Lower leg skin (tissue), 3 donors: ENCODE data around the gene CD81.

Source experiments
- CTCF ChIP-seq, 3 donors: fragments of 450-650 bp; IDR thresholded peaks; one replicate each; pipeline ENCODE4 v1.5.1; 2016; ENCODE audit warnings: antibody characterized with exemption in 3 of 3, mild to moderate bottlenecking in 3 of 3, moderate library complexity in 2 of 3
- POLR2A ChIP-seq, 2 donors: fragments of 450-650 bp; IDR thresholded peaks; one replicate each; pipeline ENCODE4 v1.6.1; 2016 to 2017; ENCODE audit warnings: antibody characterized with exemption in 2 of 2, mild to moderate bottlenecking in 1 of 2, moderate library complexity in 1 of 2

- TF ChIP-seq CTCF (IDR thresholded peaks at IDR 0.05) (no peak), POLR2A (IDR thresholded peaks at IDR 0.05) (no peak)
Observed at GRCh38 chr11:2432171-2432621, 55.1 kb downstream of the CD81 start.
